Measurements from ENCODE around the gene LILRA6.
A peak's percentile ranks its signal among the peaks of the same experiment; 100 is the strongest.
"Not testable (repeated sequence)": the region's sequence is repeated elsewhere in the genome, so short reads cannot be mapped to it uniquely, and the experiment has no call there.

Gene LILRA6

DNA sequence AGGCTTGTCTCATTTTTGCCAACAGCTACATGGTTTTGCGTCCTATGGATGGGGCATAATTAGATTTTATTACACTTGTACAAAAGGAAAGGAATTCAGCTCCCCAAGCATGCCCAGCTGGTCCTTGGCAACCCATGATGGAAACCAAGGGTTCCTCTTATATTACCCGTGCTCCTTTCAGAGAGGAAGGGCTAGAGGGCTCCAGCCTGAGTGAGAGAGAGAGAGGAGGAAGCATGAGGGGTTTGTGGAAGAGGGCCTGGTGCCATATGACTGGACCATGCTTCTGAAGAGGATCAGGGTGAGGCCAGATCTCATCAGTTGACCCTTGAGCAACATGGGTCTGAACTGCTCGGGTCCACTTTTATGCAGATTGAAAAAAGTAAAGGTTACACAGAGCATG is 45.5 kb downstream of the LILRA6 start:
- H2AFZ ChIP-seq, result no peak overlapping the region
- H3K9me3 ChIP-seq (ENCODE audit: control insufficient read depth, low read length), result no peaks in the 10 kb centered on the region
- no peak overlapping the region for H3K27ac ChIP-seq
- no peak overlapping the region for H3K4me3 ChIP-seq (ENCODE audit: low read depth, low read length)
- H3K36me3 ChIP-seq (ENCODE audit: control insufficient read depth, insufficient read depth, low read length), result no peaks in the 10 kb centered on the region
- H3K27me3 ChIP-seq (ENCODE audit: control insufficient read depth, insufficient read depth, low read length), result no peaks in the 10 kb centered on the region
- H3K4me1 ChIP-seq, result peaks cover 5% of the 10 kb centered on the region
- H3K4me2 ChIP-seq (ENCODE audit: low read length), result no peak overlapping the region
- no peak for TF ChIP-seq CTCF (IDR thresholded peaks at IDR 0.05)
- H3K79me2 ChIP-seq, result peaks cover 14% of the 10 kb centered on the region
- no peak overlapping the region for H3K9ac ChIP-seq

- Histone ChIP-seq H3K4me2 (ENCODE audit: low read length) (no peak overlapping the region), H3K79me2 (peaks cover 8% of the 10 kb centered on the region), H3K4me1 (peaks cover 5% of the 10 kb centered on the region), H3K27ac (no peak overlapping the region), H3K36me3 (ENCODE audit: control insufficient read depth, insufficient read depth, low read length) (no peaks in the 10 kb centered on the region), H3K4me3 (ENCODE audit: low read depth, low read length) (no peak overlapping the region), H3K9me3 (ENCODE audit: control insufficient read depth, low read length) (no peaks in the 10 kb centered on the region), H2AFZ (no peak overlapping the region), H3K27me3 (ENCODE audit: control insufficient read depth, insufficient read depth, low read length) (no peaks in the 10 kb centered on the region), H3K9ac (no peak overlapping the region)
- no peak for TF ChIP-seq CTCF (IDR thresholded peaks at IDR 0.05)
Measured at GRCh38 chr19:54196536-54196935, 46.1 kb downstream of the LILRA6 start.

- not testable (repeated sequence) for H3K9ac ChIP-seq; H3K27me3 ChIP-seq (ENCODE audit: control insufficient read depth, insufficient read depth, low read length); H3K36me3 ChIP-seq (ENCODE audit: control insufficient read depth, insufficient read depth, low read length); H2AFZ ChIP-seq; H3K9me3 ChIP-seq (ENCODE audit: control insufficient read depth, low read length); H3K4me3 ChIP-seq (ENCODE audit: low read depth, low read length); H3K4me2 ChIP-seq (ENCODE audit: low read length); H3K27ac ChIP-seq; H3K4me1 ChIP-seq; H3K79me2 ChIP-seq
Measured at GRCh38 chr19:54194463-54194862, 48.1 kb downstream of the LILRA6 start.

- H3K36me3 ChIP-seq (ENCODE audit: control insufficient read depth, insufficient read depth, low read length), result no peaks in the 10 kb centered on the region
- no peak overlapping the region for H3K4me3 ChIP-seq (ENCODE audit: low read depth, low read length)
- no peak for TF ChIP-seq CTCF (IDR thresholded peaks at IDR 0.05)
- H3K4me1 ChIP-seq, result peaks cover 12% of the 10 kb centered on the region
- peaks cover 2% of the 10 kb centered on the region for H3K79me2 ChIP-seq
- no peak overlapping the region for H3K4me2 ChIP-seq (ENCODE audit: low read length)
- no peaks in the 10 kb centered on the region for H3K27me3 ChIP-seq (ENCODE audit: control insufficient read depth, insufficient read depth, low read length)
- no peaks in the 10 kb centered on the region for H3K9me3 ChIP-seq (ENCODE audit: control insufficient read depth, low read length)
- H2AFZ ChIP-seq, result no peak overlapping the region
- H3K27ac ChIP-seq, result no peak overlapping the region
- H3K9ac ChIP-seq, result no peak overlapping the region
Measured at GRCh38 chr19:54193011-54193410, 49.6 kb downstream of the LILRA6 start.

DNA sequence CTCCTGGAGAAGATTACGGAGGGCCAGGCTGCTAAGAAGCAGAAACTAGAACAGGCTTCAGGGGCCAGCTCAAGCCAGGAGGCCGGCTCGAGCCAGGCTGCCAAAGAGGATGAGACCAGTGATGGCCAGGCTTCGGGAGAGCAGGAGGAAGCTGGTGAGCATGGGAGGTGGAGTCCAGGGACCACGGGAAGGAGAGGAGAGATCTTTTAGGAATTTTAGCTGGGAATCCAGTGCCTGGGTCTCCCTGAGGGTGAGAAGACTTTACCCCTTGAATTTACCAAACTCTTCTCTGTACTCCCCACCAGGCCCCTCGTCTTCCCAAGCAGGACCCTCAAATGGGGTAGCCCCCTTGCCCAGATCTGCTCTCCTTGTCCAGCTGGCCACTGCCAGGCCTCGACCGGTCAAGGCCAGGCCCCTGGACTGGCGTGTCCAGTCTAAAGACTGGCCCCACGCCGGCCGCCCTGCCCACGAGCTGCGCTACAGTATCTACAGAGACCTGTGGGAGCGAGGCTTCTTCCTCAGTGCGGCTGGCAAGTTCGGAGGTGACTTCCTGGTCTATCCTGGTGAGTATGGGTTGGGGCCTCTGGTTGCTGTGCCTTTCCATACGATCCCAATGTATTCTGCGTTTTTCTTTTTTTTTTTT is 50.7 kb downstream of the LILRA6 start:
- Histone ChIP-seq H3K27me3 (ENCODE audit: control insufficient read depth, insufficient read depth, low read length) (no peaks in the 10 kb centered on the region), H2AFZ (peak overlapping the region; percentile 76), H3K27ac (peak overlapping the region; percentile 100), H3K4me3 (ENCODE audit: low read depth, low read length) (peak overlapping the region; percentile 98), H3K79me2 (peaks cover 2% of the 10 kb centered on the region), H3K4me1 (peaks cover 18% of the 10 kb centered on the region), H3K9ac (no peak overlapping the region), H3K36me3 (ENCODE audit: control insufficient read depth, insufficient read depth, low read length) (no peaks in the 10 kb centered on the region), H3K9me3 (ENCODE audit: control insufficient read depth, low read length) (no peaks in the 10 kb centered on the region), H3K4me2 (ENCODE audit: low read length) (peak overlapping the region; percentile 96)
- no peak for TF ChIP-seq CTCF (IDR thresholded peaks at IDR 0.05)

All from parathyroid adenoma (tissue), 2 donors.